Astrocyte (in vitro differentiated cells and primary cell): ENCODE results near the gene KCNMA1.
A peak's percentile ranks its signal among the peaks of the same experiment; 100 is the strongest.

ENCODE experiments used
- CTCF ChIP-seq: IDR thresholded peaks from 2 replicates; pipeline ENCODE4 v1.5.1; 2011; ENCODE audit warnings: low read depth, mild to moderate bottlenecking, inconsistent platforms, low read length, moderate library complexity; ENCODE audit not compliant: insufficient read depth
- EZH2 ChIP-seq: IDR thresholded peaks from 2 replicates; pipeline ENCODE4 v1.6.1; 2012; ENCODE audit warnings: mild to moderate bottlenecking, low read length, inconsistent platforms; ENCODE audit not compliant: insufficient read depth

GRCh38 chr10:77036993-77037734, 600.4 kb downstream of the KCNMA1 start:
- TF ChIP-seq CTCF, result peak; percentile 55
- no peak for TF ChIP-seq EZH2
